Left ventricle myocardium inferior (tissue), 1 donor: ENCODE measurements around the gene CSF1R. TPM values are rescaled to one million over a fixed set of nuclear protein-coding genes. Genes with fewer than 3 reads are reported as not detected.

Source experiments
- DNase-seq: peaks from one replicate; pipeline ENCODE4 v3.0.0-alpha.2; 2020
- H3K27ac ChIP-seq: fragments of 200-600 bp; replicated peaks from 2 replicates; pipeline ENCODE4 v1.8.0; 2021
- H3K27me3 ChIP-seq: fragments of 200-600 bp; 2 replicates; pipeline ENCODE4 v1.8.0; 2021; ENCODE audit warnings: low read depth
- H3K36me3 ChIP-seq: fragments of 200-600 bp; 2 replicates; pipeline ENCODE4 v1.8.0; 2021
- H3K4me1 ChIP-seq: fragments of 200-600 bp; 2 replicates; pipeline ENCODE4 v1.8.0; 2021
- H3K4me3 ChIP-seq: fragments of 200-600 bp; 2 replicates; pipeline ENCODE4 v1.8.0; 2021; ENCODE audit warnings: mild to moderate bottlenecking, moderate library complexity
- H3K9me3 ChIP-seq: fragments of 200-600 bp; replicated peaks from 2 replicates; pipeline ENCODE4 v1.8.0; 2021
- CTCF ChIP-seq: fragments of 200-600 bp; IDR thresholded peaks from 2 replicates; pipeline ENCODE4 v1.8.0; 2021; ENCODE audit warnings: antibody characterized with exemption, mild to moderate bottlenecking, borderline replicate concordance
- intact Hi-C: fragments of 100-400 bp; cut with micrococcal nuclease; formaldehyde crosslinking; loops from one replicate; pipeline ENCODE4 v1.11.0; 2022
- total RNA-seq: library from RNA; stranded (reverse); fragmentation: NEBNext Ultra II Directional; extraction: Animal tissue kit (Norgen Biotek cat#: 25700); gene quantifications from one replicate; pipeline ENCODE4 v1.2.1, GENCODE V29; 2021
- donor health status: DM: no; HTN: yes; CAD: no; lungs with severe emphysema.

CSF1R gene
- total RNA-seq, 1 donor from 2014 or later = 15.5 TPM

GRCh38 chr5:150129454-150129812 is 43.1 kb upstream of the CSF1R start:
- H3K27ac ChIP-seq = peak overlapping the region; percentile 89
- no peaks in the 10 kb centered on the region for H3K27me3 ChIP-seq
- no peak for DNase-seq
- peak overlapping the region; percentile 43 for H3K4me3 ChIP-seq
- peaks cover 37% of the 10 kb centered on the region for H3K36me3 ChIP-seq
- TF ChIP-seq CTCF = no peak
- no peaks in the 10 kb centered on the region for H3K9me3 ChIP-seq
- H3K4me1 ChIP-seq = peaks cover 31% of the 10 kb centered on the region
- intact Hi-C loops = no loop called here

- Histone ChIP-seq H3K27ac (peak overlapping the region; percentile 33), H3K4me1 (peaks cover 17% of the 10 kb centered on the region), H3K27me3 (no peaks in the 10 kb centered on the region), H3K9me3 (no peaks in the 10 kb centered on the region), H3K36me3 (peaks cover 47% of the 10 kb centered on the region), H3K4me3 (no peak overlapping the region)
- DNase-seq = no peak
- intact Hi-C loops = no loop called here
- no peak for TF ChIP-seq CTCF
These were observed 40.5 kb upstream of the CSF1R start for GRCh38 chr5:150126921-150127265.

- DNase-seq = no peak
- intact Hi-C loops = no loop called here
- no peak overlapping the region for H3K4me3 ChIP-seq
- H3K27ac ChIP-seq = peak overlapping the region; percentile 33
- no peaks in the 10 kb centered on the region for H3K27me3 ChIP-seq
- no peaks in the 10 kb centered on the region for H3K9me3 ChIP-seq
- peaks cover 52% of the 10 kb centered on the region for H3K36me3 ChIP-seq
- H3K4me1 ChIP-seq = peaks cover 18% of the 10 kb centered on the region
- no peak for TF ChIP-seq CTCF
These were observed 40.0 kb upstream of the CSF1R start for GRCh38 chr5:150126199-150126920.

- no peak for TF ChIP-seq CTCF
- no peak for DNase-seq
- Histone ChIP-seq H3K9me3 (no peaks in the 10 kb centered on the region), H3K4me1 (peaks cover 16% of the 10 kb centered on the region), H3K27me3 (no peaks in the 10 kb centered on the region), H3K4me3 (no peak overlapping the region), H3K36me3 (peaks cover 52% of the 10 kb centered on the region), H3K27ac (peak overlapping the region; percentile 11)
- intact Hi-C loops = no loop called here
These were observed 39.0 kb upstream of the CSF1R start for GRCh38 chr5:150125334-150125733.

- H3K9me3 ChIP-seq = no peaks in the 10 kb centered on the region
- H3K27me3 ChIP-seq = no peaks in the 10 kb centered on the region
- H3K4me3 ChIP-seq = no peak overlapping the region
- intact Hi-C loops = no loop called here
- peaks cover 8% of the 10 kb centered on the region for H3K4me1 ChIP-seq
- no peak for TF ChIP-seq CTCF
- H3K27ac ChIP-seq = no peak overlapping the region
- peaks cover 59% of the 10 kb centered on the region for H3K36me3 ChIP-seq
- no peak for DNase-seq
These were observed 38.2 kb upstream of the CSF1R start for GRCh38 chr5:150124596-150124995.
